HG03521 (cell line): ENCODE measurements around the gene RSL1D1.
"Not testable (repeated sequence)": the region's sequence is repeated elsewhere in the genome, so short reads cannot be mapped to it uniquely, and the experiment has no call there.

ENCODE experiments used
- ATAC-seq: cut with Tn5 transposase; IDR thresholded peaks from one replicate; pipeline ENCODE4 v1.9.1; 2021; ENCODE audit warnings: mild to moderate bottlenecking, moderate library complexity; ENCODE audit not compliant: unreplicated experiment

The RSL1D1 gene

GRCh38 chr16:11799509-11800381, 51.6 kb downstream of the RSL1D1 start:
- no peak for ATAC-seq

GRCh38 chr16:11799017-11799381, 52.3 kb downstream of the RSL1D1 start:
- ATAC-seq, result no peak

- ATAC-seq, result no peak
Measured at GRCh38 chr16:11797957-11798299, 53.4 kb downstream of the RSL1D1 start.

- ATAC-seq, result peak; percentile 94
Measured at GRCh38 chr16:11797166-11797956, 54.0 kb downstream of the RSL1D1 start, which contains the start of gene ZC3H7A. Gene ZC3H7A (minus strand): TSS chr16:11797258. CDS start chr16:11782354, 14,904 bp downstream.

GRCh38 chr16:11796227-11797165, 54.8 kb downstream of the RSL1D1 start:
- ATAC-seq, result peak; percentile 6

- no peak for ATAC-seq
Measured at GRCh38 chr16:11795887-11796226, 55.5 kb downstream of the RSL1D1 start.

GRCh38 chr16:11794996-11795886, 56.1 kb downstream of the RSL1D1 start:
- ATAC-seq, result no peak

- no peak for ATAC-seq
Measured at GRCh38 chr16:11794447-11794846, 56.9 kb downstream of the RSL1D1 start.

- no peak for ATAC-seq
Measured at GRCh38 chr16:11793840-11794239, 57.5 kb downstream of the RSL1D1 start.

- no peak for ATAC-seq
Measured at GRCh38 chr16:11792410-11793241, 58.7 kb downstream of the RSL1D1 start.

- ATAC-seq, result no peak
Measured at GRCh38 chr16:11791144-11791828, 60.1 kb downstream of the RSL1D1 start.

GRCh38 chr16:11788914-11789313, 62.4 kb downstream of the RSL1D1 start:
- no peak for ATAC-seq

GRCh38 chr16:11784980-11785599, 66.3 kb downstream of the RSL1D1 start:
- not testable (repeated sequence) for ATAC-seq

- ATAC-seq, result not testable (repeated sequence)
Measured at GRCh38 chr16:11784381-11784780, 67.0 kb downstream of the RSL1D1 start.

GRCh38 chr16:11784038-11784369, 67.3 kb downstream of the RSL1D1 start:
- ATAC-seq, result no peak
